Limb (tissue), 2 donors: ENCODE measurements around the gene ARHGAP26.

Source experiments
- DNase-seq, 2 donors: peaks; one replicate each; pipeline ENCODE4 v3.0.0-alpha.2; 2016; ENCODE audit errors: extremely low spot score in 2 of 2

Gene ARHGAP26

GRCh38 chr5:143216211-143216610, 446.0 kb downstream of the ARHGAP26 start:
- DNase-seq = peak in 1 of 2 donors; percentile 4

GRCh38 chr5:143217065-143217803, 447.1 kb downstream of the ARHGAP26 start:
- DNase-seq = peak in 1 of 2 donors; percentile 12

GRCh38 chr5:143217804-143218160, 447.6 kb downstream of the ARHGAP26 start:
- DNase-seq = no peak

- DNase-seq = no peak
Measured at GRCh38 chr5:143218517-143219170, 448.5 kb downstream of the ARHGAP26 start.

- DNase-seq = no peak
Measured at GRCh38 chr5:143219696-143220095, 449.5 kb downstream of the ARHGAP26 start.

- no peak for DNase-seq
Measured at GRCh38 chr5:143220748-143221251, 450.6 kb downstream of the ARHGAP26 start.

- no peak for DNase-seq
Measured at GRCh38 chr5:143222287-143223231, 452.4 kb downstream of the ARHGAP26 start.

- no peak for DNase-seq
Measured at GRCh38 chr5:143224672-143225071, 454.5 kb downstream of the ARHGAP26 start.

GRCh38 chr5:143225511-143225910, 455.3 kb downstream of the ARHGAP26 start:
- DNase-seq = no peak

- no peak for DNase-seq
Measured at GRCh38 chr5:143226361-143226760, 456.2 kb downstream of the ARHGAP26 start.

GRCh38 chr5:143226872-143227271, 456.7 kb downstream of the ARHGAP26 start:
- no peak for DNase-seq

GRCh38 chr5:143227301-143227700, 457.1 kb downstream of the ARHGAP26 start:
- DNase-seq = no peak

GRCh38 chr5:143228597-143229293, 458.6 kb downstream of the ARHGAP26 start:
- DNase-seq = no peak

- no peak for DNase-seq
Measured at GRCh38 chr5:143229426-143229895, 459.3 kb downstream of the ARHGAP26 start.

- DNase-seq = no peak
Measured at GRCh38 chr5:143229896-143230675, 459.9 kb downstream of the ARHGAP26 start.

- DNase-seq = no peak
Measured at GRCh38 chr5:143230676-143230996, 460.5 kb downstream of the ARHGAP26 start.

GRCh38 chr5:143231416-143231815, 461.2 kb downstream of the ARHGAP26 start:
- DNase-seq = no peak

- peak in 1 of 2 donors; percentile 1 for DNase-seq
Measured at GRCh38 chr5:143231973-143232812, 462.0 kb downstream of the ARHGAP26 start.

GRCh38 chr5:143233031-143233430, 462.9 kb downstream of the ARHGAP26 start:
- peak in 1 of 2 donors; percentile 9 for DNase-seq
